ENCODE data around the gene SEMA3B. TPM values are rescaled to one million over a fixed set of nuclear protein-coding genes. Genes with fewer than 3 reads are reported as not detected.

SEMA3B gene
- total and polyA plus RNA-seq, 8 donors, result 27.5 to 223 (median 43.4) TPM

- intact Hi-C loops (cut with DNase I), result no loop called here
- H3K36me3 ChIP-seq, result peaks cover 0 to 29% (median 18%) of the 10 kb centered on the region in 3 donors
- no peak overlapping the region for H3K27ac ChIP-seq
- ATAC-seq (no peak), DNase-seq (no peak), FAIRE-seq (no peak)
- H3K4me1 ChIP-seq, result peaks cover 0 to 6% (median 0%) of the 10 kb centered on the region in 3 donors
- H3K27me3 ChIP-seq, result no peaks in the 10 kb centered on the region
- H3K4me3 ChIP-seq, result no peak overlapping the region
- 75 to 83% methylated on average over 1 of the region's 1 CpG for WGBS, 2 donors
- TF ChIP-seq, protein P1, sequence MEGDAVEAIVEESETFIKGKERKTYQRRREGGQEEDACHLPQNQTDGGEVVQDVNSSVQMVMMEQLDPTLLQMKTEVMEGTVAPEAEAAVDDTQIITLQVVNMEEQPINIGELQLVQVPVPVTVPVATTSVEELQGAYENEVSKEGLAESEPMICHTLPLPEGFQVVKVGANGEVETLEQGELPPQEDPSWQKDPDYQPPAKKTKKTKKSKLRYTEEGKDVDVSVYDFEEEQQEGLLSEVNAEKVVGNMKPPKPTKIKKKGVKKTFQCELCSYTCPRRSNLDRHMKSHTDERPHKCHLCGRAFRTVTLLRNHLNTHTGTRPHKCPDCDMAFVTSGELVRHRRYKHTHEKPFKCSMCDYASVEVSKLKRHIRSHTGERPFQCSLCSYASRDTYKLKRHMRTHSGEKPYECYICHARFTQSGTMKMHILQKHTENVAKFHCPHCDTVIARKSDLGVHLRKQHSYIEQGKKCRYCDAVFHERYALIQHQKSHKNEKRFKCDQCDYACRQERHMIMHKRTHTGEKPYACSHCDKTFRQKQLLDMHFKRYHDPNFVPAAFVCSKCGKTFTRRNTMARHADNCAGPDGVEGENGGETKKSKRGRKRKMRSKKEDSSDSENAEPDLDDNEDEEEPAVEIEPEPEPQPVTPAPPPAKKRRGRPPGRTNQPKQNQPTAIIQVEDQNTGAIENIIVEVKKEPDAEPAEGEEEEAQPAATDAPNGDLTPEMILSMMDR (IDR thresholded peaks at IDR 0.05), result no peak
- H3K9me3 ChIP-seq, result no peaks in the 10 kb centered on the region
Observed at GRCh38 chr3:50287262-50287661, 18.3 kb downstream of the SEMA3B start.

DNA sequence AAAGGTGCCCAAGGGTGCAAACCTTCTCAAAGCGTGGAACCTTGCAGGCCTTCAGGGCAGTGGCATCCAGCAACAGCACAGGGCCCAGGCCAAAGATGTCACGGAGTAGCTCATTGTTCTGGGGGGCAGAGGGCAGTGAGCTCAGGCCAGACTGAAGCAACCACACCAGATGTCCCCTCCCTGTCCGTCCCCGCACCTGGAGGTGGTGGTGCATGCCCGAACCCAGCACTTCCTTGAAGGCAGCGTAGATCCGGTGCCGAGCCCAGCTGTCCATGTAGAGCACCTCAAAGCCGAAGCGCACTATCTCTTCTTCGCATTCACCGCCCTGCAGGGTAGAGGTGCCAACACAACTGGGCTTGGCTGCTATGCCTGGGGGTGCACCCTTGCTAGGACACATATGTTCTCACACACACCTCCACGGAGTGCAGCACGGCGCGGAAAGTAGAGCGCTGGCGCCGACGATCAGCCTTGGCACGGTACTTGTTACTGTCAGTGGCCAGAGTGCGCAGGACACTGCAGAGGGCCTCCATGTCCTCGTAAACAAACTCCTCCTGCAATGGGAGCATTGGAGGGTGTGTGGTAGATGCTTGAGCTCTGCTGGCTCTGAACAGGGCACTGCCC, 19.6 kb downstream of the SEMA3B start:
- WGBS, 2 donors, result 91 to 93% methylated on average over 23 of the region's 23 CpGs
- DNase-seq, result peak in 4 of 6 donors; percentile 25 to 71 (median 42)
- intact Hi-C loops (cut with DNase I), result no loop called here

DNA sequence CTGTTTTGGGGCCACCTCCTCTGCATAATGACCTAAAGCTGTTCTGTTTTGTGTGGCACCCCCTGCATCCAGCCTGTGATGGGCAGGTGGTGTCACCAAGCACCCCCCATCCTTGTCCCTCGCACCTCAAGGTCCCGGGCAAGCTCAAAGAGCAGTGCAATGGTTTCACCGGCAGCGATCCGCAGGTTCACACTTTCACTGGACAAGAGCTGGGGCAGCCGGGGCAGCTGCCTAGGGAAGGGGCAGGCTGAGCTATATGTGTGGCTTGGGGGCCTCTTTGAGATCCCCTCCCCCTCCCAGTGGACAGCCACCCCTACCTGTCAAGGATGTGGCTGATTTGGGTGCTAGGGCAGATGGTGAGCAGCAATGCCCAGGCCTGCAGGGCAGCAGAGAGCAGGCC, 20.2 kb downstream of the SEMA3B start:
- intact Hi-C loops (cut with DNase I), result no loop called here
- DNase-seq, result peak in 2 of 6 donors; percentile 36 to 55
- Histone ChIP-seq H3K27ac (no peak overlapping the region), H3K27me3 (no peaks in the 10 kb centered on the region), H3K4me1 (peaks cover 9 to 13% (median 10%) of the 10 kb centered on the region in 3 donors), H3K4me3 (no peak overlapping the region), H3K36me3 (peaks cover 0 to 29% (median 18%) of the 10 kb centered on the region in 3 donors), H3K9me3 (no peaks in the 10 kb centered on the region)
- 93 to 96% methylated on average over 6 of the region's 6 CpGs for WGBS, 2 donors
- TF ChIP-seq, protein P1 (IDR thresholded peaks at IDR 0.05), result no peak
- no peak for ATAC-seq
- no peak for FAIRE-seq

More for the DNA sequence above, 19.6 kb downstream of the SEMA3B start:
- Histone ChIP-seq H3K9me3 (no peaks in the 10 kb centered on the region), H3K27ac (no peak overlapping the region), H3K27me3 (no peaks in the 10 kb centered on the region), H3K4me3 (no peak overlapping the region), H3K36me3 (peaks cover 0 to 29% (median 18%) of the 10 kb centered on the region in 3 donors), H3K4me1 (peaks cover 9 to 13% (median 9%) of the 10 kb centered on the region in 3 donors)
- FAIRE-seq, result no peak
- TF ChIP-seq, protein P1 (IDR thresholded peaks at IDR 0.05), result no peak
- no peak for ATAC-seq

- ATAC-seq (no peak), FAIRE-seq (no peak)
Observed at GRCh38 chr3:50290161-50290641, 21.3 kb downstream of the SEMA3B start.

More at GRCh38 chr3:50290161-50290641, 21.3 kb downstream of the SEMA3B start:
- Histone ChIP-seq H3K27ac (no peak overlapping the region), H3K36me3 (peaks cover 0 to 29% (median 18%) of the 10 kb centered on the region in 3 donors), H3K4me3 (no peak overlapping the region), H3K9me3 (no peaks in the 10 kb centered on the region), H3K4me1 (peaks cover 9 to 13% (median 10%) of the 10 kb centered on the region in 3 donors), H3K27me3 (no peaks in the 10 kb centered on the region)
- WGBS, 2 donors, result 88 to 93% methylated on average over 16 of the region's 16 CpGs
- intact Hi-C loops (cut with DNase I), result no loop called here
- TF ChIP-seq, protein P1 (IDR thresholded peaks at IDR 0.05), result no peak
- DNase-seq, result peak; percentile 42 to 88 (median 59)

Data from pancreas (tissue), 10 donors.